Calu3 (cell line): ENCODE results near the gene MRFAP1. TPM values are rescaled to one million over a fixed set of nuclear protein-coding genes. Genes with fewer than 3 reads are reported as not detected.
A peak's percentile ranks its signal among the peaks of the same experiment; 100 is the strongest.

Source experiments
- Bru-seq: library from RNA; stranded (reverse); fragments of 400-500 nt; gene quantifications from one replicate; lab custom pipeline; 2021; lab: Mats Ljungman, UMichigan
- BruChase-seq, 2 experiments: library from RNA; stranded (reverse); fragments of 400-500 nt; gene quantifications; one replicate each; lab custom pipeline; 2021; lab: Mats Ljungman, UMichigan
- BruUV-seq: library from RNA; stranded (reverse); fragments of 400-500 nt; replicated peaks from 2 replicates; lab custom pipeline; 2021; lab: Mats Ljungman, UMichigan
- CTCF ChIA-PET: fragments of 300-600 bp; sonication (Branson Sonifier 250); formaldehyde crosslinking; loops from one replicate; lab custom pipeline; 2022; ENCODE audit warnings: antibody characterized with exemption; lab: Charles Lee
- DNase-seq: peaks from one replicate; pipeline ENCODE4 v3.0.0; 2022
- H3K27ac Mint-ChIP-seq: one replicate; pipeline ENCODE4 v1.8.0; 2022; ENCODE audit warnings: mixed read lengths; ENCODE audit not compliant: unreplicated experiment
- H3K27me3 Mint-ChIP-seq: one replicate; pipeline ENCODE4 v1.8.0; 2022; ENCODE audit warnings: mixed read lengths; ENCODE audit not compliant: unreplicated experiment
- H3K36me3 Mint-ChIP-seq: one replicate; pipeline ENCODE4 v1.8.0; 2022; ENCODE audit warnings: mild to moderate bottlenecking, moderate library complexity, mixed read lengths; ENCODE audit not compliant: insufficient read depth, unreplicated experiment
- H3K4me1 Mint-ChIP-seq: one replicate; pipeline ENCODE4 v1.8.0; 2022; ENCODE audit warnings: mild to moderate bottlenecking, low read depth, mixed read lengths; ENCODE audit not compliant: unreplicated experiment
- H3K4me3 Mint-ChIP-seq: one replicate; pipeline ENCODE4 v1.8.0; 2022; ENCODE audit warnings: mild to moderate bottlenecking, low read depth, moderate library complexity, mixed read lengths; ENCODE audit not compliant: unreplicated experiment
- H3K9me3 Mint-ChIP-seq: one replicate; pipeline ENCODE4 v1.8.0; 2022; ENCODE audit warnings: low read depth, mixed read lengths; ENCODE audit not compliant: unreplicated experiment
- intact Hi-C: fragments of 100-400 bp; cut with micrococcal nuclease; formaldehyde crosslinking; loops from one replicate; pipeline ENCODE4 v1.10.0; 2022; ENCODE audit not compliant: unreplicated experiment
- long read RNA-seq: library from polyadenylated mRNA; stranded (forward); transcript quantifications from one replicate; pipeline ENCODE4 v2.0.0, GENCODE V29; 2022
- total RNA-seq: library from RNA; stranded (reverse); gene quantifications from 2 replicates; pipeline ENCODE4 v1.2.3, GENCODE V29; 2022
- TF ChIP-seq, protein P1 (sequence below): fragments of 200-600 bp; IDR thresholded peaks from one replicate; pipeline ENCODE4 v1.8.0; 2022; ENCODE audit warnings: antibody characterized with exemption; ENCODE audit not compliant: unreplicated experiment

The MRFAP1 gene
- total RNA-seq (151 and 154 TPM in 2 replicates), Bru-seq, nascent RNA (percentile 95 among the genes with signal in this experiment), BruChase-seq, experiment 1, labeled RNA remaining after a 6-hour chase (percentile 100 among the genes with signal in this experiment), BruChase-seq, experiment 2, labeled RNA remaining after a 2-hour chase (percentile 100 among the genes with signal in this experiment)
- long read RNA-seq, transcript MRFAP1-201 (3 exons, 2,049 nt) = minor isoform, 47 of 131 reads
- long read RNA-seq, transcript MRFAP1-202 (2 exons, 1,584 nt) = major isoform, 78 of 131 reads
- long read RNA-seq, transcript MRFAP1-204 (1 exons, 1,982 nt) = minor isoform, 6 of 131 reads
- long read RNA-seq, partial matches to known transcripts = 0 of 131 reads
- long read RNA-seq, other reads (novel, unspliced or antisense) = 0 of 131 reads

DNA sequence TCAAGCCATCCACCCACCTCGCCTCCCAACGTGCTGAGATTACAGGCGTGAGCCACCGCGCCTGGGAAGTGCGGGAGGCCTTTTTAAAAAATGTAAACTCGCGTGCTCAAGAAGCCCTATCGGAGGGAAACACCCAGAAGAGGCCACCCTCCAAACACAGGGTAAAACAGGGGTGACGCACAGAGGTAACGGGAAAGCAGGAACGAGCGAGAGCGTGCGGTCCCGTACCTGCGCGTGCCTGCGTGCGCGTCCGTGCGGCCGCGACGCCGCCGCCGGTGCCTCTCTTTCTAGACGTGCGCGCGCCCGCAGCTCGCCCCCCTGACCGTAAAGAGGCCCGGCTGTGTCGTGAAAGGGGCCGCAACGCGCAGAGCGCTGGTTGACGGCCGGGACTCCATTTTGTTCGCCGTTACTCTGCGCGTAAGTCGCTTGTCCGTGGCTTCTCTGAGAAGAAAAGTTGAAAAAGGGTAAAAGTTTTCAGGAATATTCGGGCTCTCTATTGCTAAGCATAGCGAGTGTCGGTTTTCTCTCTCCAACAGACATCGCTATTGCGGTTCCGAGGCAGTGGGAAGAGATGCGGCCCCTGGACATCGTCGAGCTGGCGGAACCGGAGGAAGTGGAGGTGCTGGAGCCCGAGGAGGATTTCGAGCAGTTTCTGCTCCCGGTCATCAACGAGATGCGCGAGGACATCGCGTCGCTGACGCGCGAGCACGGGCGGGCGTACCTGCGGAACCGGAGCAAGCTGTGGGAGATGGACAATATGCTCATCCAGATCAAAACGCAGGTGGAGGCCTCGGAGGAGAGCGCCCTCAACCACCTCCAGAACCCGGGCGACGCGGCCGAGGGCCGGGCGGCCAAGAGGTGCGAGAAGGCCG is at the start of gene MRFAP1:
Gene MRFAP1 (plus strand): TSS at position 394 of the 872 bp plus-strand sequence. CDS start 178 bp downstream, at position 572.
- intact Hi-C loops = no loop called here
- Mint-ChIP-seq H3K9me3 (no peaks in the 10 kb centered on the region), H3K4me1 (peaks cover 12% of the 10 kb centered on the region), H3K27ac (peak within 1 kb of the TSS; percentile 95), H3K36me3 (peaks cover 35% of the 10 kb centered on the region), H3K4me3 (peak within 1 kb of the TSS; percentile 98), H3K27me3 (peaks cover under 1% of the 10 kb centered on the region)
- BruUV-seq = TSS peak; percentile 83
- TF ChIP-seq, protein P1, sequence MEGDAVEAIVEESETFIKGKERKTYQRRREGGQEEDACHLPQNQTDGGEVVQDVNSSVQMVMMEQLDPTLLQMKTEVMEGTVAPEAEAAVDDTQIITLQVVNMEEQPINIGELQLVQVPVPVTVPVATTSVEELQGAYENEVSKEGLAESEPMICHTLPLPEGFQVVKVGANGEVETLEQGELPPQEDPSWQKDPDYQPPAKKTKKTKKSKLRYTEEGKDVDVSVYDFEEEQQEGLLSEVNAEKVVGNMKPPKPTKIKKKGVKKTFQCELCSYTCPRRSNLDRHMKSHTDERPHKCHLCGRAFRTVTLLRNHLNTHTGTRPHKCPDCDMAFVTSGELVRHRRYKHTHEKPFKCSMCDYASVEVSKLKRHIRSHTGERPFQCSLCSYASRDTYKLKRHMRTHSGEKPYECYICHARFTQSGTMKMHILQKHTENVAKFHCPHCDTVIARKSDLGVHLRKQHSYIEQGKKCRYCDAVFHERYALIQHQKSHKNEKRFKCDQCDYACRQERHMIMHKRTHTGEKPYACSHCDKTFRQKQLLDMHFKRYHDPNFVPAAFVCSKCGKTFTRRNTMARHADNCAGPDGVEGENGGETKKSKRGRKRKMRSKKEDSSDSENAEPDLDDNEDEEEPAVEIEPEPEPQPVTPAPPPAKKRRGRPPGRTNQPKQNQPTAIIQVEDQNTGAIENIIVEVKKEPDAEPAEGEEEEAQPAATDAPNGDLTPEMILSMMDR = no peak
- CTCF ChIA-PET = interaction anchor here (1.2 kb wide), 1 partner anchor 92 kb away, joined by 3 read pairs; no protein-coding TSS in a partner anchor
- peak; percentile 88 for DNase-seq

GRCh38 chr4:6591313-6591712 is 49.2 kb upstream of the MRFAP1 start:
- intact Hi-C loops = no loop called here

DNA sequence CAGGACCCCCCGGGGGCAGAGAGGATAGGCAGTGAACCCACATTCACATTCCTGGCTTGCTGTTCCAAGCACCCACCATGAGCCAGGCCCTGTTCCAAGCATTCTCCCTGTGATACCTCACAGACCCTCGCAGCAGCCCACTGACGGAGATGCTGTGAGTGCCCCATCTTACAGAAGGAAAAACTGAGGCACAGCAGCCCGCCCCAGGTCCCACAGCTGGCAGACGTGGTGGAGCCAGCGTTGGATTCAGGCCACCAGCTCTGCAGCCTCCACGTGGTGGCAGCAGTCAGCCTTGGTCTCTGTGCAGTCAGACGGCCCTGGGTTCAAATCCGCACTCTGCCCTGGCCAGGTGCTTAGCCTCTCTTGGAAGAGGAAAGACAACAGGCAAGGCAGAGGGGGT is 48.7 kb upstream of the MRFAP1 start:
- Mint-ChIP-seq H3K4me3 (no peak overlapping the region), H3K4me1 (no peaks in the 10 kb centered on the region), H3K9me3 (no peaks in the 10 kb centered on the region), H3K36me3 (peaks cover 7% of the 10 kb centered on the region), H3K27me3 (no peaks in the 10 kb centered on the region), H3K27ac (no peak overlapping the region)
- intact Hi-C loops = no loop called here
- TF ChIP-seq, protein P1 = no peak
- BruUV-seq = no TSS peak
- CTCF ChIA-PET = interaction anchor here (1.3 kb wide), 1 partner anchor 17 kb away, joined by 3 read pairs; the partner anchor contains the start of gene MAN2B2
- no peak for DNase-seq

More at GRCh38 chr4:6591313-6591712, 49.2 kb upstream of the MRFAP1 start:
- no peak overlapping the region for H3K4me3 Mint-ChIP-seq
- no peaks in the 10 kb centered on the region for H3K27me3 Mint-ChIP-seq
- no TSS peak for BruUV-seq
- no peaks in the 10 kb centered on the region for H3K4me1 Mint-ChIP-seq
- peaks cover 4% of the 10 kb centered on the region for H3K36me3 Mint-ChIP-seq
- H3K27ac Mint-ChIP-seq = no peak overlapping the region
- CTCF ChIA-PET = no interaction called here
- TF ChIP-seq, protein P1 = no peak
- no peak for DNase-seq
- H3K9me3 Mint-ChIP-seq = no peaks in the 10 kb centered on the region
